Lung (tissue), 12 donors: Measurements from ENCODE around the gene ADCY3. TPM values are rescaled to one million over a fixed set of nuclear protein-coding genes. Genes with fewer than 3 reads are reported as not detected.

Source experiments
- ATAC-seq: fragments of 200-7000 bp; cut with Tn5 transposase; one replicate; pipeline ENCODE4 v1.9.1; 2020; ENCODE audit warnings: moderate number of reproducible peaks; ENCODE audit not compliant: insufficient read depth, low FRiP score
- DNase-seq, 3 donors: peaks; one replicate each; pipeline ENCODE4 v3.0.0-alpha.2; 2013 to 2017
- H3K27ac ChIP-seq, 2 donors: one replicate each; pipeline ENCODE4 v1.5.1; 2013; ENCODE audit warnings: mild to moderate bottlenecking in 2 of 2, moderate library complexity in 2 of 2, control low read depth in 1 of 2, inconsistent platforms in 1 of 2, low read depth in 1 of 2, low read length in 1 of 2
- H3K27me3 ChIP-seq, 3 donors: one replicate each; pipeline ENCODE4 v1.5.1; 2013; ENCODE audit warnings: low read length in 2 of 3; ENCODE audit not compliant: control insufficient read depth in 3 of 3, insufficient read depth in 3 of 3
- H3K36me3 ChIP-seq, 4 donors: one replicate each; pipeline ENCODE4 v1.5.1; 2013; ENCODE audit warnings: low read length in 4 of 4, mild to moderate bottlenecking in 1 of 4, moderate library complexity in 1 of 4; ENCODE audit not compliant: control insufficient read depth in 4 of 4, insufficient read depth in 4 of 4
- H3K4me1 ChIP-seq, 5 donors: one replicate each; pipeline ENCODE4 v1.5.1; 2013; ENCODE audit warnings: low read length in 5 of 5, mild to moderate bottlenecking in 2 of 5, moderate library complexity in 1 of 5; ENCODE audit not compliant: control insufficient read depth in 5 of 5, insufficient read depth in 5 of 5
- H3K4me3 ChIP-seq: one replicate; pipeline ENCODE4 v1.5.1; 2013; ENCODE audit warnings: mild to moderate bottlenecking, control low read depth, moderate library complexity
- H3K9ac ChIP-seq, 2 donors: one replicate each; pipeline ENCODE4 v1.5.1; 2013; ENCODE audit warnings: low read length in 2 of 2, control low read depth in 1 of 2; ENCODE audit not compliant: insufficient read depth in 1 of 2
- H3K9me3 ChIP-seq, 4 donors: one replicate each; pipeline ENCODE4 v1.5.1; 2013; ENCODE audit warnings: low read length in 3 of 4, mild to moderate bottlenecking in 1 of 4, moderate library complexity in 1 of 4; ENCODE audit not compliant: control insufficient read depth in 4 of 4, insufficient read depth in 3 of 4
- WGBS, 2 donors: extraction: QIAGEN DNeasy Blood & Tissue Kit; methylation state at CpG; one replicate each; pipeline ENCODE4 v1.1.7; 2013; 5-methylcytosine and 5-hydroxymethylcytosine counted together
- polyA plus RNA-seq, 2 donors: library from polyadenylated mRNA; stranded (reverse); fragments of 200-250 nt; gene quantifications; one replicate each; pipeline ENCODE4 v1.2.1, GENCODE V29; 2013
- total RNA-seq, 2 donors: library from RNA; depleted of rRNA in 1 of 2; stranded (reverse); fragments of >200 nt in 1 of 2; gene quantifications; one replicate each; pipeline ENCODE4 v1.2.1, GENCODE V29; 2014 to 2021
- TF ChIP-seq, protein P1 (sequence below): IDR thresholded peaks from 2 replicates; pipeline ENCODE4 v1.5.1; 2012; ENCODE audit warnings: mild to moderate bottlenecking; ENCODE audit errors: control extremely low read depth, extremely low read depth
- donor health status: control.
- donor health status: control.
- donor health status: Bipolar disorder and iron deficiency.
- donor health status: healthy.
- donor health status: DM: yes; HTN: yes; CAD: no.

ADCY3 gene
- total and polyA plus RNA-seq, 4 donors, result 27.9 to 74.8 (median 45.8) TPM

DNA sequence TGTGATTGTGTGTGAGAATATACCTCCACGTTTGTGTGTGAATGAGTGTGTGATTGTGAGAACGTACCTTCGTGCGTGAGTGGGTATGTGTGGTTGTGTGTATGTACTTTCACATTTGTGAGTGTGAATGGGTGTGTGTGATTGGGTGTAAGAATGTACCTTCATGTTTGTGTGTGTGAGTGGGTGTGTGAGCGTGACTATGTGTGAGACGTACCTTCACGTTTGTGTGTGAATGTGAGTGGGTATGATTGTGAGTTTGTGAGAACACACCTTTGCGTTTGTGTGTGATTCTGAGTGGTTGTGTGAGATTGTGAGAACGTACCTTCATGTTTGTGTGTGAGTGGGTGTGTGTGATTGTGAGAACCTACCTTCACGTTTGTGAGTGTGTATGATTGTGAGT, 5.8 kb upstream of the ADCY3 start:
- Histone ChIP-seq H3K27me3 (peaks cover 0 to 9% (median 0%) of the 10 kb centered on the region in 3 donors), H3K4me3 (no peak overlapping the region), H3K9ac (no peak overlapping the region), H3K36me3 (no peaks in the 10 kb centered on the region), H3K9me3 (no peaks in the 10 kb centered on the region), H3K4me1 (peaks cover 0 to 9% (median 5%) of the 10 kb centered on the region in 5 donors), H3K27ac (no peak overlapping the region)
- ATAC-seq (no peak), DNase-seq (no peak)
- 93 to 94% methylated on average over 10 of the region's 10 CpGs for WGBS, 2 donors
- TF ChIP-seq, protein P1, sequence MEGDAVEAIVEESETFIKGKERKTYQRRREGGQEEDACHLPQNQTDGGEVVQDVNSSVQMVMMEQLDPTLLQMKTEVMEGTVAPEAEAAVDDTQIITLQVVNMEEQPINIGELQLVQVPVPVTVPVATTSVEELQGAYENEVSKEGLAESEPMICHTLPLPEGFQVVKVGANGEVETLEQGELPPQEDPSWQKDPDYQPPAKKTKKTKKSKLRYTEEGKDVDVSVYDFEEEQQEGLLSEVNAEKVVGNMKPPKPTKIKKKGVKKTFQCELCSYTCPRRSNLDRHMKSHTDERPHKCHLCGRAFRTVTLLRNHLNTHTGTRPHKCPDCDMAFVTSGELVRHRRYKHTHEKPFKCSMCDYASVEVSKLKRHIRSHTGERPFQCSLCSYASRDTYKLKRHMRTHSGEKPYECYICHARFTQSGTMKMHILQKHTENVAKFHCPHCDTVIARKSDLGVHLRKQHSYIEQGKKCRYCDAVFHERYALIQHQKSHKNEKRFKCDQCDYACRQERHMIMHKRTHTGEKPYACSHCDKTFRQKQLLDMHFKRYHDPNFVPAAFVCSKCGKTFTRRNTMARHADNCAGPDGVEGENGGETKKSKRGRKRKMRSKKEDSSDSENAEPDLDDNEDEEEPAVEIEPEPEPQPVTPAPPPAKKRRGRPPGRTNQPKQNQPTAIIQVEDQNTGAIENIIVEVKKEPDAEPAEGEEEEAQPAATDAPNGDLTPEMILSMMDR, result no peak

DNA sequence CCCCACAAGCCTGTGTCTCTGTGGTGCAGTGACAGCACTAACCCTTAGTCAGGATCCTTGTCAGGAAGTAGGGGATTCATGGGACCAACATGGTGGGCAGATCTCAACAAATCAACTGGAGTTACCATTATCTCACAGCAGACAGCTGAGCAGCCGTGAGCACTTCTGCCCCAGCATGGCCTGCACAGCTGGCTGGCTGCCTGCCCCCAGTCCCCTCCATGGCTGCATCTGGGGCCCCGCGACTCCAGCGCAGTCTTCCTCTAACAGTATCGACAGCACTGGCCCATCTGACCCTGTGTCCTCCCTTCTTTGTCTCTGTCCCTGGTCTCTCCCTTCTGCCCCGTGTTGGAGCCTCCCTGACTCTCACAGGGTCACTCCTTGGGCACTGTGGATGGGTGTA, 4.7 kb upstream of the ADCY3 start:
- DNase-seq (no peak), ATAC-seq (no peak)
- no peaks in the 10 kb centered on the region for H3K36me3 ChIP-seq
- H3K4me1 ChIP-seq, result peaks cover 0 to 9% (median 5%) of the 10 kb centered on the region in 5 donors
- 86 to 89% methylated on average over 6 of the region's 6 CpGs for WGBS, 2 donors
- TF ChIP-seq, protein P1, result no peak
- peaks cover 0 to 9% (median 0%) of the 10 kb centered on the region in 3 donors for H3K27me3 ChIP-seq
- no peak overlapping the region for H3K4me3 ChIP-seq
- no peak overlapping the region for H3K27ac ChIP-seq
- H3K9ac ChIP-seq, result no peak overlapping the region
- H3K9me3 ChIP-seq, result no peaks in the 10 kb centered on the region

DNA sequence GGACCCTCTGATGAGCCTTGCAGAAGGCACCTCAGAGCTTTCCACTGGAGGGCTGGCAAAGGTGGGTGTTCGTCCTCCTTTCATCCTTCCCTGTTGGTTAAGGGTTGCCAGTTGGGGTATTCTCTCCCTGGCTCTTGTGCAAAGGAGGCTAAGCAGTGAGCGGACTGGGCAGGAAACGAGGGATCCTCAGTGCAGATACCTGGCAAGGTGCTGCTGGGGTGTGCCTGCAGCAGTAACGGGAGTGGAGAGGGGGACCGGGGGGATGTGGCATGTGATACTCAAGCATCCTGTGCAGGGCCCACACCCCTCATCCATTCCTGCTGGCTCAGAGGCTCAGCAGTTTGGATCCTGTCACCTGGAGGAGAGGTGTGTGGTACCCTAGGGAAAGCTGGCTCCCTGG, 4.2 kb upstream of the ADCY3 start:
- Histone ChIP-seq H3K9ac (no peak overlapping the region), H3K36me3 (no peaks in the 10 kb centered on the region), H3K27me3 (peaks cover 0 to 9% (median 0%) of the 10 kb centered on the region in 3 donors), H3K27ac (no peak overlapping the region), H3K4me3 (no peak overlapping the region), H3K9me3 (no peaks in the 10 kb centered on the region), H3K4me1 (peaks cover 0 to 12% (median 5%) of the 10 kb centered on the region in 5 donors)
- ATAC-seq (no peak), DNase-seq (no peak)
- TF ChIP-seq, protein P1, result no peak
- 94 to 98% methylated on average over 5 of the region's 5 CpGs for WGBS, 2 donors

DNA sequence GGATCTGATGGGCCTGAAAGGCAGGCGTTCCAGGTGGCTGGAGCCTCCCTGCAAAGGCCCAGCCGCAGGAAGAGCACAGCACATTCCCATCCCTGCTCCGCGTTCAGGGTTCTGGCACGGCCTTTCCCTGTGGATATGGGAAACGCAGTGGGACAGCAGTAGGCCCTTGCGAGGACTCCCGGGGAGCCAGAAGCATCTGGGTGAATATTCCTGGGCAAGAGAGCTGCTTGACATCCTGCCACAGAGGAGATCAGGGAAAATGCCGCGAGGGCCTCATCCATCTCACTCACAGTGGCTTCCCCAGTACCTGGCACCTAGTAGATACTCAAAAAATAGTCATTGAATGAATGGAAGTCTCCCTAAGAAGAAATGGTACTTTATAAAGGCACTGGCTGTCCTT, 3.1 kb upstream of the ADCY3 start:
- Histone ChIP-seq H3K27ac (no peak overlapping the region), H3K9ac (no peak overlapping the region), H3K36me3 (peaks cover 0 to 4% (median 0%) of the 10 kb centered on the region in 4 donors), H3K27me3 (peaks cover 0 to 9% (median 0%) of the 10 kb centered on the region in 3 donors), H3K4me3 (no peak overlapping the region), H3K9me3 (no peaks in the 10 kb centered on the region), H3K4me1 (peaks cover 0 to 23% (median 5%) of the 10 kb centered on the region in 5 donors)
- ATAC-seq (no peak), DNase-seq (no peak)
- 95 to 99% methylated on average over 10 of the region's 10 CpGs for WGBS, 2 donors
- TF ChIP-seq, protein P1, result no peak
